ENCODE data around the gene RXFP4. TPM values are rescaled to one million over a fixed set of nuclear protein-coding genes. Genes with fewer than 3 reads are reported as not detected.
"Not testable (repeated sequence)": the region's sequence is repeated elsewhere in the genome, so short reads cannot be mapped to it uniquely, and the experiment has no call there.

The RXFP4 gene
- total and polyA plus RNA-seq, 8 donors, result 0.10 to 0.82 (median 0.17) TPM; not detected in 3

- Histone ChIP-seq H3K4me1 (peaks cover 26 to 47% of the 10 kb centered on the region in 2 donors), H3K4me3 (no peak overlapping the region), H3K36me3 (peaks cover 0 to 95% of the 10 kb centered on the region in 2 donors), H3K27me3 (no peaks in the 10 kb centered on the region), H3K9me3 (no peaks in the 10 kb centered on the region), H3K27ac (no peak overlapping the region)
- DNase-seq (no peak), ATAC-seq (no peak)
- intact Hi-C loops (cut with DNase I), result no loop called here
- no peak for TF ChIP-seq CTCF (IDR thresholded peaks at IDR 0.05)
Observed at GRCh38 chr1:155929057-155929456, 12.4 kb upstream of the RXFP4 start.

- ATAC-seq; H3K9me3 ChIP-seq; intact Hi-C loops (cut with DNase I); H3K27me3 ChIP-seq; DNase-seq; H3K27ac ChIP-seq: not testable (repeated sequence)
- Histone ChIP-seq H3K4me3 (peak overlapping the region in 1 of 2 donors; percentile 80), H3K4me1 (peaks cover 26 to 54% of the 10 kb centered on the region in 2 donors), H3K36me3 (peaks cover 0 to 78% of the 10 kb centered on the region in 2 donors)
Observed at GRCh38 chr1:155930725-155931124, 10.7 kb upstream of the RXFP4 start.

- intact Hi-C loops (cut with DNase I), result no loop called here
- no peak overlapping the region for H3K27ac ChIP-seq
- peaks cover 26 to 54% of the 10 kb centered on the region in 2 donors for H3K4me1 ChIP-seq
- DNase-seq (no peak), ATAC-seq (no peak)
- H3K27me3 ChIP-seq, result no peaks in the 10 kb centered on the region
- no peaks in the 10 kb centered on the region for H3K9me3 ChIP-seq
- H3K4me3 ChIP-seq, result peak overlapping the region in 1 of 2 donors; percentile 80
- peaks cover 0 to 70% of the 10 kb centered on the region in 2 donors for H3K36me3 ChIP-seq
- TF ChIP-seq CTCF (IDR thresholded peaks at IDR 0.05), result no peak
Observed at GRCh38 chr1:155931332-155932038, 10.0 kb upstream of the RXFP4 start.

- Histone ChIP-seq H3K36me3 (peaks cover 0 to 64% of the 10 kb centered on the region in 2 donors), H3K9me3 (no peaks in the 10 kb centered on the region), H3K27ac (no peak overlapping the region), H3K4me1 (peaks cover 26 to 54% of the 10 kb centered on the region in 2 donors), H3K27me3 (no peaks in the 10 kb centered on the region), H3K4me3 (peak overlapping the region in 1 of 2 donors; percentile 80)
- DNase-seq (no peak), ATAC-seq (no peak)
- no peak for TF ChIP-seq CTCF (IDR thresholded peaks at IDR 0.05)
- intact Hi-C loops (cut with DNase I), result no loop called here
Observed at GRCh38 chr1:155932081-155932480, 9.4 kb upstream of the RXFP4 start.

GRCh38 chr1:155932487-155932886 lies 9.0 kb upstream of the RXFP4 start:
- Histone ChIP-seq H3K9me3 (no peaks in the 10 kb centered on the region), H3K4me3 (peak overlapping the region in 1 of 2 donors; percentile 80), H3K27me3 (no peaks in the 10 kb centered on the region), H3K27ac (no peak overlapping the region), H3K36me3 (peaks cover 0 to 60% of the 10 kb centered on the region in 2 donors), H3K4me1 (peaks cover 26 to 54% of the 10 kb centered on the region in 2 donors)
- no peak for DNase-seq
- TF ChIP-seq CTCF (IDR thresholded peaks at IDR 0.05), result no peak
- intact Hi-C loops (cut with DNase I), result no loop called here
- ATAC-seq, result no peak

All from left lung (tissue), 10 donors.